Activated CD8-positive, alpha-beta memory T cell treated with anti-CD3 and anti-CD28 coated beads, Interleukin-2, amount 50 U/mL, for 48 hours (primary cell): ENCODE data around the gene CPA5.
"Not testable (repeated sequence)": the region's sequence is repeated elsewhere in the genome, so short reads cannot be mapped to it uniquely, and the experiment has no call there.

Experiments
- DNase-seq: peaks from one replicate; pipeline ENCODE4 v3.0.0-alpha.2; 2020

Gene CPA5

GRCh38 chr7:130361681-130362080 lies 17.1 kb downstream of the CPA5 start:
- no peak for DNase-seq

- no peak for DNase-seq
These were observed 17.7 kb downstream of the CPA5 start for GRCh38 chr7:130362251-130362816.

GRCh38 chr7:130363026-130363847 lies 18.6 kb downstream of the CPA5 start:
- DNase-seq = peak; percentile 77

GRCh38 chr7:130364451-130364850 lies 19.8 kb downstream of the CPA5 start:
- no peak for DNase-seq

- DNase-seq = no peak
These were observed 20.5 kb downstream of the CPA5 start for GRCh38 chr7:130365088-130365487.

GRCh38 chr7:130365511-130366441 lies 21.2 kb downstream of the CPA5 start:
- DNase-seq = no peak

GRCh38 chr7:130366564-130366963 lies 21.9 kb downstream of the CPA5 start:
- no peak for DNase-seq

GRCh38 chr7:130367088-130367755 lies 22.6 kb downstream of the CPA5 start:
- no peak for DNase-seq

- no peak for DNase-seq
These were observed 23.5 kb downstream of the CPA5 start for GRCh38 chr7:130367836-130368746.

GRCh38 chr7:130369110-130369711 lies 24.6 kb downstream of the CPA5 start:
- no peak for DNase-seq

GRCh38 chr7:130369831-130370550 lies 25.4 kb downstream of the CPA5 start:
- DNase-seq = no peak

GRCh38 chr7:130371046-130371445 lies 26.4 kb downstream of the CPA5 start:
- DNase-seq = no peak

GRCh38 chr7:130372402-130373165 lies 28.0 kb downstream of the CPA5 start:
- DNase-seq = no peak

GRCh38 chr7:130374507-130374906 lies 29.9 kb downstream of the CPA5 start:
- DNase-seq = no peak

GRCh38 chr7:130376461-130376860 lies 31.8 kb downstream of the CPA5 start:
- not testable (repeated sequence) for DNase-seq

GRCh38 chr7:130377178-130377577 lies 32.6 kb downstream of the CPA5 start:
- DNase-seq = no peak

GRCh38 chr7:130379019-130379418 lies 34.4 kb downstream of the CPA5 start:
- peak; percentile 37 for DNase-seq

- DNase-seq = peak; percentile 42
These were observed 34.9 kb downstream of the CPA5 start for GRCh38 chr7:130379532-130379920.

GRCh38 chr7:130379921-130380860 lies 35.6 kb downstream of the CPA5 start, which contains the start of gene CPA1:
Gene CPA1 (plus strand): TSS chr7:130380494. CDS start chr7:130380521, 27 bp downstream.
- DNase-seq = peak; percentile 44
